Measurements from ENCODE around the gene NHEJ1.

The NHEJ1 gene

GRCh38 chr2:219056896-219057708 is 103.5 kb downstream of the NHEJ1 start:
- no peak for DNase-seq

GRCh38 chr2:219056176-219056895 is 104.3 kb downstream of the NHEJ1 start:
- DNase-seq, result no peak

GRCh38 chr2:219054956-219055903 is 105.4 kb downstream of the NHEJ1 start:
- DNase-seq, result no peak

- no peak for DNase-seq
These were observed 111.3 kb downstream of the NHEJ1 start for GRCh38 chr2:219049282-219049681.

- DNase-seq, result no peak
These were observed 114.6 kb downstream of the NHEJ1 start for GRCh38 chr2:219045937-219046550.

GRCh38 chr2:219042750-219043149 is 117.9 kb downstream of the NHEJ1 start:
- no peak for DNase-seq

- DNase-seq, result no peak
These were observed 118.5 kb downstream of the NHEJ1 start for GRCh38 chr2:219042157-219042556.

- DNase-seq, result no peak
These were observed 119.4 kb downstream of the NHEJ1 start, which contains the start of gene CFAP65 for GRCh38 chr2:219041252-219041651. Gene CFAP65, minus strand, starts transcription at chr2:219041516. Its CDS starts 2,468 bp downstream, at chr2:219039048.

GRCh38 chr2:219038600-219038999 is 122.0 kb downstream of the NHEJ1 start:
- no peak for DNase-seq

- no peak for DNase-seq
These were observed 122.7 kb downstream of the NHEJ1 start for GRCh38 chr2:219037783-219038499.

- DNase-seq, result no peak
These were observed 124.7 kb downstream of the NHEJ1 start for GRCh38 chr2:219035942-219036341.

- DNase-seq, result no peak
These were observed 125.8 kb downstream of the NHEJ1 start for GRCh38 chr2:219034823-219035222.

GRCh38 chr2:219032051-219032745 is 128.4 kb downstream of the NHEJ1 start:
- DNase-seq, result no peak

GRCh38 chr2:219031005-219031738 is 129.4 kb downstream of the NHEJ1 start:
- DNase-seq, result no peak

GRCh38 chr2:219030177-219030940 is 130.3 kb downstream of the NHEJ1 start:
- no peak for DNase-seq

- peak; percentile 51 for DNase-seq
These were observed 130.8 kb downstream of the NHEJ1 start for GRCh38 chr2:219029829-219030165.

GRCh38 chr2:219028996-219029828 is 131.4 kb downstream of the NHEJ1 start:
- no peak for DNase-seq

- no peak for DNase-seq
These were observed 132.5 kb downstream of the NHEJ1 start for GRCh38 chr2:219028141-219028540.
